GM19035 (cell line): ENCODE measurements around the gene G6PD.

ENCODE experiments used
- ATAC-seq: cut with Tn5 transposase; IDR thresholded peaks from one replicate; pipeline ENCODE4 v1.9.1; 2021; ENCODE audit not compliant: unreplicated experiment

The G6PD gene

GRCh38 chrX:154488336-154489075, 58.1 kb downstream of the G6PD start:
- ATAC-seq, result no peak

- no peak for ATAC-seq
These were observed 58.9 kb downstream of the G6PD start for GRCh38 chrX:154487518-154488290.

- ATAC-seq, result no peak
These were observed 60.0 kb downstream of the G6PD start, which contains the start of gene UBL4A for GRCh38 chrX:154486396-154487207. Gene UBL4A (minus strand): TSS chrX:154486615. CDS start chrX:154486584, 31 bp downstream.

GRCh38 chrX:154486052-154486395, 60.6 kb downstream of the G6PD start:
- no peak for ATAC-seq

GRCh38 chrX:154485150-154486051, 61.2 kb downstream of the G6PD start:
- no peak for ATAC-seq

- ATAC-seq, result no peak
These were observed 62.1 kb downstream of the G6PD start for GRCh38 chrX:154484255-154485149.

GRCh38 chrX:154483325-154483724, 63.3 kb downstream of the G6PD start:
- no peak for ATAC-seq

- ATAC-seq, result no peak
These were observed 63.9 kb downstream of the G6PD start for GRCh38 chrX:154482786-154483185.

- no peak for ATAC-seq
These were observed 64.6 kb downstream of the G6PD start for GRCh38 chrX:154481911-154482601.
